Measurements from ENCODE around the gene ARSG. TPM values are rescaled to one million over a fixed set of nuclear protein-coding genes. Genes with fewer than 3 reads are reported as not detected.
A peak's percentile ranks its signal among the peaks of the same experiment; 100 is the strongest.

ARSG gene
- total RNA-seq, 2 donors from 2014 or later, result 4.4 to 14.1 TPM

DNA sequence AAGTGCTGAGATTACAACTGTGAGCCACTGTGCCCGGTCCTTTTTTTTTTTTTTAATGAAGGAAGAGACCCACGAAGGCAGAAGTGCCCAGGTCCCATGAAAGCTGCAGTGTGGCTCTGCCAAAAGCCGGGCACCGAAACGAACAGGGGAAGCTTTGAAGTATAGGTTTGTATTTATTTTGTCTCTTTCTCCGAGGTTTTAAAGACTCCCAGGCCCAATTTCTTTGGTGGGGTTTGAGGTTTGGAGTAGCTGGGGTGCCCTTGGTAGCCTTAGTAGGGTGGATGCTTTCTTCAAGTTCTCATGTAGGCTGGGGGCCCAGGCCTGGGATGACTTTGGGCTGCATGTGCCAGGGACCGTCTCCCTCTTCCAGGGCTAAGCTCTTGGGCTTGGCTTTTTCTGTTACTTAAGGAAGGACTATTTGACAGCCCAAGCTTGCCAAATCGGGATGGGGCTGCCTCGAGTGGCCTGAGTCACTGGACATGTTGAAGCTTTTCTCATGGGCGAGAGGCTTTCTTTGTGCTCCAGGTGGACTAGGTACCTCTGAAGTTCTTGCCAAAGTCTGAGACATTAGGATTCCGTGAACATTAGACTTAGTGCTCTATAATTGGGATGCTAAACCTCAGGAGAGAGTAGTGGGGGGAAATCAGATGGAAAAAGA, 99.7 kb downstream of the ARSG start:
- H3K27ac Mint-ChIP-seq, result no peak overlapping the region

DNA sequence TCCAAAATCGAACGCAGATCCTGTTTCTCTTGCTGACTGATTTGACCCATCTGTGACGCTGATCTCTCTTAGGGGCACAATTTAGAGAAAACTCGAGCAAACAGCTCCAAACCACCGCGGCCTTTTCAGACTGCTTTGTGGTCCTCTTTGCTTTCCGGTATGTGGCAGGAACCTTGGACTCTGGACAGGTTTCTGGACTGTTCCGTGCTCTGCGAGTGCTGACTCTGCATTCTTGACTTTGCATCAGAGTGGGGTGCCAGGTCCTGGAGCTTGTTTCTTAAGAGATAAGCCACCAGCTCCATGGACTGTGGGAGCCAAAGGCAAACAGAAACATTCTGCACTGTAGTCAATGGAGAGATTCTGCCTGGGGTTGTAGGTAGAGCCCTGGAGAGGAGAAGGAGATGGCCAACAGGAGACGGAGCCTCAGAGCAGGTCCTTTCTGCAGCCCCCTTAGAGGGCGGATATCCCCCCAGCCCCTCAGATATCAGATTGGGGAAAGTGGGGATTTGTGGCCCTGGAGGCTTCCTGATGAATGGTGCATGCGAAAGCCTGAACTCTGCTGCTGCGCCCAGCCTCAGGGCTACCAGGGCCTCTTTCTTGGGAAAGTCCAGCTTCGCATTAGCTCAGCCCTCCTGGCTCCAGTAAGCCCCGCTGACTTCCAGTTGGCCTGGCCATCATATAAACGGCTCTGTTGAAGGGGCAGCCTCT, 100.4 kb downstream of the ARSG start:
- Histone ChIP-seq H3K4me1 (ENCODE audit: control insufficient read depth, insufficient read depth, low read length) (no peaks in the 10 kb centered on the region), H3K27ac (ENCODE audit: low read depth, low read length) (no peak overlapping the region), H3K4me3 (ENCODE audit: low read length) (no peak overlapping the region), H3K27me3 (ENCODE audit: control insufficient read depth, insufficient read depth, low read length, poor library complexity, severe bottlenecking) (no peaks in the 10 kb centered on the region), H3K36me3 (ENCODE audit: control insufficient read depth, insufficient read depth, low read length) (no peaks in the 10 kb centered on the region), H3K9ac (ENCODE audit: extremely low read depth, low read length, poor library complexity, severe bottlenecking) (no peak overlapping the region), H3K9me3 (ENCODE audit: control insufficient read depth, low read length) (no peaks in the 10 kb centered on the region)
- no peak overlapping the region for H3K27ac Mint-ChIP-seq
- no peaks in the 10 kb centered on the region for H3K27me3 Mint-ChIP-seq (ENCODE audit: insufficient read depth)
- no peak overlapping the region for H3K4me3 Mint-ChIP-seq
- TF ChIP-seq, protein P1, sequence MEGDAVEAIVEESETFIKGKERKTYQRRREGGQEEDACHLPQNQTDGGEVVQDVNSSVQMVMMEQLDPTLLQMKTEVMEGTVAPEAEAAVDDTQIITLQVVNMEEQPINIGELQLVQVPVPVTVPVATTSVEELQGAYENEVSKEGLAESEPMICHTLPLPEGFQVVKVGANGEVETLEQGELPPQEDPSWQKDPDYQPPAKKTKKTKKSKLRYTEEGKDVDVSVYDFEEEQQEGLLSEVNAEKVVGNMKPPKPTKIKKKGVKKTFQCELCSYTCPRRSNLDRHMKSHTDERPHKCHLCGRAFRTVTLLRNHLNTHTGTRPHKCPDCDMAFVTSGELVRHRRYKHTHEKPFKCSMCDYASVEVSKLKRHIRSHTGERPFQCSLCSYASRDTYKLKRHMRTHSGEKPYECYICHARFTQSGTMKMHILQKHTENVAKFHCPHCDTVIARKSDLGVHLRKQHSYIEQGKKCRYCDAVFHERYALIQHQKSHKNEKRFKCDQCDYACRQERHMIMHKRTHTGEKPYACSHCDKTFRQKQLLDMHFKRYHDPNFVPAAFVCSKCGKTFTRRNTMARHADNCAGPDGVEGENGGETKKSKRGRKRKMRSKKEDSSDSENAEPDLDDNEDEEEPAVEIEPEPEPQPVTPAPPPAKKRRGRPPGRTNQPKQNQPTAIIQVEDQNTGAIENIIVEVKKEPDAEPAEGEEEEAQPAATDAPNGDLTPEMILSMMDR (conservative IDR thresholded peaks at IDR 0.05), result no peak
- no peaks in the 10 kb centered on the region for H3K36me3 Mint-ChIP-seq (ENCODE audit: low read depth)
- no peaks in the 10 kb centered on the region for H3K4me1 Mint-ChIP-seq
- peak; percentile 34 for DNase-seq
- peaks cover 6% of the 10 kb centered on the region for H3K9me3 Mint-ChIP-seq
- WGBS, 2 experiments (ENCODE audit: insufficient coverage in 1 of 2, insufficient read length in 1 of 2), result 91 to 92% methylated on average over 14 to 16 of the region's 16 CpGs

More for the DNA sequence above, 99.7 kb downstream of the ARSG start:
- Histone ChIP-seq H3K27ac (ENCODE audit: low read depth, low read length) (no peak overlapping the region), H3K9ac (ENCODE audit: extremely low read depth, low read length, poor library complexity, severe bottlenecking) (no peak overlapping the region), H3K4me1 (ENCODE audit: control insufficient read depth, insufficient read depth, low read length) (no peaks in the 10 kb centered on the region), H3K9me3 (ENCODE audit: control insufficient read depth, low read length) (no peaks in the 10 kb centered on the region), H3K27me3 (ENCODE audit: control insufficient read depth, insufficient read depth, low read length, poor library complexity, severe bottlenecking) (no peaks in the 10 kb centered on the region), H3K4me3 (ENCODE audit: low read length) (no peak overlapping the region), H3K36me3 (ENCODE audit: control insufficient read depth, insufficient read depth, low read length) (no peaks in the 10 kb centered on the region)
- TF ChIP-seq, protein P1 (conservative IDR thresholded peaks at IDR 0.05), result no peak
- H3K36me3 Mint-ChIP-seq (ENCODE audit: low read depth), result no peaks in the 10 kb centered on the region
- no peaks in the 10 kb centered on the region for H3K4me1 Mint-ChIP-seq
- DNase-seq, result peak; percentile 40
- 82 to 89% methylated on average over 5 to 11 of the region's 11 CpGs for whole genome bisulfite sequencing, 2 experiments (ENCODE audit: insufficient coverage in 1 of 2, insufficient read length in 1 of 2)
- peaks cover 6% of the 10 kb centered on the region for H3K9me3 Mint-ChIP-seq
- H3K27me3 Mint-ChIP-seq (ENCODE audit: insufficient read depth), result no peaks in the 10 kb centered on the region
- no peak overlapping the region for H3K4me3 Mint-ChIP-seq

DNA sequence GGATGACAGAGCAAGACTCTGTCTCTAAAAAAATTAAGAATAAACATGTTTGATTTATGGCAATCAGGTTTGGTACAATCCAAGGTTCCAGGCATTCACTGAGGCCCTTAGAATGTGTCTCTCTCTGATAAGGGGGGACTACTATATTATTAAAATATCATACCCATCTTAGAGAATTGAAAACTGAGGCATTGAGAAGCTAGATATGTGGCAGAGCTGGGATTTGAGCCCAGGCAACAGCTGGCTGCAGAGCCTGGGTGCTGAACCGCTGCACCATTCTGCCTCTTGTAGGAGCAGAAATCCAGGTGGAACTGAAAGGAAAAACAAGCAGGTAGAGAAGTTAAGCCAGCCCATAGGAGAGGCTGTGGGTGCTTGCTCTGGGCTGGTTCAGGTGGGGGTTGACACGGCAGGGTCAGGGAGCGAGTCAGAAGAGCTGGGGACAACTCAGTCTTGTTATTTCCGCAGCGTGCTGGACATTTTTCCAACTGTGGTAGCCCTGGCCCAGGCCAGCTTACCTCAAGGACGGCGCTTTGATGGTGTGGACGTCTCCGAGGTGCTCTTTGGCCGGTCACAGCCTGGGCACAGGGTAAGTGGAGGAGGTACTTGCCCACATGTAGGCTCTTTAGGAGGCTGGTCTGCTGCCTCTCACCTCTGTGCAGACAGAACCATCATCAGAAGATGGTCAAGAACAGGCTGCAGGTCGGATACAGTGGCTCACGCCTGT, 103.5 kb downstream of the ARSG start:
- peaks cover 6% of the 10 kb centered on the region for H3K9me3 Mint-ChIP-seq
- no peak overlapping the region for H3K27ac Mint-ChIP-seq
- H3K36me3 ChIP-seq (ENCODE audit: control insufficient read depth, insufficient read depth, low read length), result no peaks in the 10 kb centered on the region
- H3K27me3 Mint-ChIP-seq (ENCODE audit: insufficient read depth), result peaks cover 1% of the 10 kb centered on the region
- H3K4me3 ChIP-seq (ENCODE audit: low read length), result no peak overlapping the region
- no peak overlapping the region for H3K27ac ChIP-seq (ENCODE audit: low read depth, low read length)
- no peaks in the 10 kb centered on the region for H3K9me3 ChIP-seq (ENCODE audit: control insufficient read depth, low read length)
- TF ChIP-seq, protein P1 (conservative IDR thresholded peaks at IDR 0.05), result no peak
- no peaks in the 10 kb centered on the region for H3K27me3 ChIP-seq (ENCODE audit: control insufficient read depth, insufficient read depth, low read length, poor library complexity, severe bottlenecking)
- peaks cover 6% of the 10 kb centered on the region for H3K4me1 Mint-ChIP-seq
- DNase-seq, result peak; percentile 38
- H3K4me3 Mint-ChIP-seq, result no peak overlapping the region
- WGBS, 2 experiments (ENCODE audit: insufficient coverage in 1 of 2, insufficient read length in 1 of 2), result 83 to 90% methylated on average over 8 to 12 of the region's 12 CpGs
- no peaks in the 10 kb centered on the region for H3K36me3 Mint-ChIP-seq (ENCODE audit: low read depth)
- no peaks in the 10 kb centered on the region for H3K4me1 ChIP-seq (ENCODE audit: control insufficient read depth, insufficient read depth, low read length)
- no peak overlapping the region for H3K9ac ChIP-seq (ENCODE audit: extremely low read depth, low read length, poor library complexity, severe bottlenecking)

All from endodermal cell (in vitro differentiated cells).